ENCODE measurements around the gene TSPYL4. TPM values are rescaled to one million over a fixed set of nuclear protein-coding genes. Genes with fewer than 3 reads are reported as not detected.

Gene TSPYL4
- polyA plus RNA-seq (2013, experiment 1 of 2), result 20.6 TPM
- polyA plus RNA-seq (2013, experiment 2 of 2), result 19.6 TPM

DNA sequence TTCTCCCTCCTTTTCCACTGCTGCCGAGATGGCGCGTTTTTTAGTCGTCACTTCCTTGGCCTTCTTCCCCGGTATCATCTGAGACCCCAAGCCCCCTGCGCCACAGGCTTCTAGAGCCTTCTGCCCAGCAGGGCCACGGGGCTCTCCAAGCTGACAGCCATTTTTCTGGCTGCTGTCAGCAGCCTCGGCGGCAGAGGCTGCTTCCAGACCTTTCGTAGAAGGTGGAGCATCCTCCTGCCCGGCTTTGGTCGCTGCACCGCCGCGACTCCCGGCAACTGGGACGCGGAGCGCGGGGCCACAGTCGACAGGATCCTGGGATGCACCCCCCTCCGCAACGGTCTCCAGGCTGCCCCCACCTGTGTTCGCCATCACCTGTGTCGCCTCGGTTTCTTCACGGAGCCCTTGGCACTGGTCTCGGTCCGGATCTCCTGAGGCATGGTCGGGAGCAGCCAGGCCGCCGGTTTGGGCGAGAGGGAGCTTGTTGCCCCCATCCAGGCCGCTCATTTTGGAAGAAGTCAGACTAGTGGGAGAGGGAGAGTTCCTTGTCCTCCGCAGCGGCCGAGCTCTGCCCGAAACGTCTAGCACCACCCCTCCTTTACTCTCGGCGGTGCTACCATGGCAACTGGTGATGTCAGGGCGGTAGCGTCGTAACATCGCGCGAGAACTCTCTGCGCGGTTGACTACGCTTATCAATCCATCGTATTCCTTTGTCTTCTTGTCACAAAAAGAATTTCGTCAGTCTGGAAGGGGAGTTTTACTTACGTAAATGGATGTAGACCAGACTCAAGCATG is at the start of gene TSPYL4:
TSPYL4 (minus strand) TSS at position 571 of the 792 bp plus-strand sequence; CDS start at position 504, 67 bp downstream.
- Histone ChIP-seq H3K9me3 (ENCODE audit: control insufficient read depth, low read length) (no peaks in the 10 kb centered on the region), H3K27ac (ENCODE audit: low read depth, low read length, severe bottlenecking) (peak within 1 kb of the TSS; percentile 99), H3K36me3 (ENCODE audit: control insufficient read depth, insufficient read depth, low read length) (peaks cover 7% of the 10 kb centered on the region), H3K4me3 (ENCODE audit: extremely low read depth, insufficient read depth, low read length, poor library complexity, severe bottlenecking) (peak within 1 kb of the TSS; percentile 87), H3K4me1 (ENCODE audit: control insufficient read depth, insufficient read depth, low read length, poor library complexity, severe bottlenecking) (peaks cover 17% of the 10 kb centered on the region)
- 2 to 3% methylated on average over 25 to 38 of the region's 53 CpGs for WGBS, 2 experiments (ENCODE audit: insufficient coverage in 2 of 2)

DNA sequence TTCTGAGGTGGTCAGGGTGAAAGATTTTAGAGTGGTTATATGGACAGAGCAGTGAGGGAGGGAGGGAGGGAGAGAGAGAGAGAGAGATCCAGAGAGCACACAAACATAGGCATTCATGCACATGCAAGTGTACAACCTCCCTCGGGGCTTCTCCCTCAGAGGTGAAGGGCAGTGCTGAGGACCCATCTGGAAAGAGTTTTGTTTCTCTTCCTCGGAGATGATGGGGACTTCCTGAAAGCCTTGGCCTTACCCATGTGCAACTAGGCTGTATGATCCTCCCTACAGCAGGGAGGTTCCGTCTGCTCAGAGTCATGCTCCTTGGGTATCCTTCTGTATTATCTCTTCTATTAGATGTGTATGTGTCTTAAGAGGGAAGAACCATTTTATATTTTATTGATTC is 47.2 kb upstream of the TSPYL4 start:
- Histone ChIP-seq H3K9me3 (ENCODE audit: control insufficient read depth, low read length) (peaks cover 6% of the 10 kb centered on the region), H3K27ac (ENCODE audit: low read depth, low read length, severe bottlenecking) (no peak overlapping the region), H3K4me1 (ENCODE audit: control insufficient read depth, insufficient read depth, low read length, poor library complexity, severe bottlenecking) (no peaks in the 10 kb centered on the region), H3K36me3 (ENCODE audit: control insufficient read depth, insufficient read depth, low read length) (no peaks in the 10 kb centered on the region), H3K4me3 (ENCODE audit: extremely low read depth, insufficient read depth, low read length, poor library complexity, severe bottlenecking) (no peak overlapping the region)
- 100% methylated on average over 1 to 2 of the region's 3 CpGs for WGBS, 2 experiments (ENCODE audit: insufficient coverage in 2 of 2)

DNA sequence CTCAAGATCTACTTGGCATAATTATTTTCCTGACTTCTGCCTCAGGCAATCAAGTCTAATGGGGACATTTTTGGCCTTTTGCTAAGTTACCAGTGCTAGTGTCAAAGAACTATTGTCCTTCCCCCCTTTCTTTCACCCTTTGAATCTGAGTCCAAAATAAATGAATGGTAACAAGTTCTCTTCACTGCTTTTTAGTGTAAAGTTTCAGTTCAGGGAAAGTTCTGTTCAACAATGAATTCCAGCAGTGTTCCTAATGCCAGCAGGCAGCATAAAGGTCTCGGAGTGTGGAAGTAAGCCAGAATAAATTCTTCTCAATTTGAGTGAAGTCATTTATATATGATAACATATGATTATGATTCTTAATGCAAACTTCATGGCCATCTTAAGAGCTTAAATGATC is 46.7 kb upstream of the TSPYL4 start:
- Histone ChIP-seq H3K27ac (ENCODE audit: low read depth, low read length, severe bottlenecking) (no peak overlapping the region), H3K36me3 (ENCODE audit: control insufficient read depth, insufficient read depth, low read length) (no peaks in the 10 kb centered on the region), H3K4me3 (ENCODE audit: extremely low read depth, insufficient read depth, low read length, poor library complexity, severe bottlenecking) (no peak overlapping the region), H3K9me3 (ENCODE audit: control insufficient read depth, low read length) (peaks cover 6% of the 10 kb centered on the region), H3K4me1 (ENCODE audit: control insufficient read depth, insufficient read depth, low read length, poor library complexity, severe bottlenecking) (no peaks in the 10 kb centered on the region)
- 80% methylated on average over 1 of the region's 1 CpG; no CpG with 5 or more reads in 1 of the 2 experiments for WGBS, 2 experiments (ENCODE audit: insufficient coverage in 2 of 2)

DNA sequence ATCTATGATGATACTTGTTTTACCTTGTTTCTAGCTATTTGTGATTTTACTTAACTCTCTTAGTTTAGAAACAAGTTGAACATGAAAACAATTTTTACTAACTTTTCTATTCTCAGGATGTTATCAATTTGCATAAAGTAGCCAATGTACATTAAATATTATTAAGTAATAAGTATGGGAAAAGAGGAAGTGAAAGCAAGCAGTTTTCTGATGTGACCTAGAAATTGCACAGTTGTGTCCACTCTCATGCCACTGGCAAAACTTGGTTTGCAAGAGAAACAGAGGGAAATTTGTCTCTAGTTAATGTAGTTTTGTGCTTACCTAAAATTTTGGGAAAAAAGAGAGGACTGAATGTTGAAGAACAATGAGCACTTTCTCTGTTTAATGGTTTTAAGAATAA is 45.1 kb upstream of the TSPYL4 start:
- Histone ChIP-seq H3K4me3 (ENCODE audit: extremely low read depth, insufficient read depth, low read length, poor library complexity, severe bottlenecking) (no peak overlapping the region), H3K9me3 (ENCODE audit: control insufficient read depth, low read length) (peaks cover 6% of the 10 kb centered on the region), H3K27ac (ENCODE audit: low read depth, low read length, severe bottlenecking) (no peak overlapping the region), H3K36me3 (ENCODE audit: control insufficient read depth, insufficient read depth, low read length) (no peaks in the 10 kb centered on the region), H3K4me1 (ENCODE audit: control insufficient read depth, insufficient read depth, low read length, poor library complexity, severe bottlenecking) (no peaks in the 10 kb centered on the region)

DNA sequence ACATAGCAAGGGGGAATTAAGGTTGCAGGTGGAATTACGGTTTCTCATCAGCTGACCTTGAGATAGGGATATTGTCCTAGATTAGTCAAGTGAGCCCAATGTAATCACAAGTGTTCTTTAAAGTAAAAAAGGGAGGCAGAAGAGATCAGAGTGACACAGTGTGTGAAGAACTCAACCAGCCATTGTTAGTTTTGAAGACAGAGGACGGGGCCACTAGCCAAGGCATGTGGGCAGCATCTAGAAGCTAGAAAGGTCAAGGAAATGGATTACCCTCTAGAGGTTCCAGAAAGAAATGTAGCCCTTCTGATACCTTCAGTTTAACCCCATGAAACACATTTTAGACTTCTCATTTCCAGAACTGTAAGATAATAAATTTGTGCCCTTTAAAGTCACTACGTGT is 44.4 kb upstream of the TSPYL4 start:
- 84 to 95% methylated on average over 2 of the region's 3 CpGs for WGBS, 2 experiments (ENCODE audit: insufficient coverage in 2 of 2)
- H3K27ac ChIP-seq (ENCODE audit: low read depth, low read length, severe bottlenecking), result no peak overlapping the region
- H3K36me3 ChIP-seq (ENCODE audit: control insufficient read depth, insufficient read depth, low read length), result no peaks in the 10 kb centered on the region
- H3K4me1 ChIP-seq (ENCODE audit: control insufficient read depth, insufficient read depth, low read length, poor library complexity, severe bottlenecking), result no peaks in the 10 kb centered on the region
- H3K9me3 ChIP-seq (ENCODE audit: control insufficient read depth, low read length), result peaks cover 6% of the 10 kb centered on the region
- no peak overlapping the region for H3K4me3 ChIP-seq (ENCODE audit: extremely low read depth, insufficient read depth, low read length, poor library complexity, severe bottlenecking)

DNA sequence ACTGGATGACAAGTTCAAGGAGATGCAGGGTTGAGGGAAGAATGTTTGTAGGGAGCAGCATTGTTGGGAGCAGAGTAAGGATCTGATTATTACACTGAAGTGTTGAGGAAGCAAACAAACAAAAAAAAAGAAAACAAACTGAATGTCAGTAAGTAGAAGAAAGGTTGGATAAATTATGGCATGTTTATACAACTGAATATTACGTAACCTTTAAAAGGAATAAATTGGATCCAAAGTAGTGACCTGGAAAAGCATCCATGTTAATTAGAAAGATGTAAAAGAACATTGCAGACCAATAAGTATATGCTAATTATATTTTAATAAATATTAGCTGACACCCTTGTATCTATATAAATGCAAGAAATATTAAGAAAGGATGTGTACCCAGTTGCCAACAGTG is 38.7 kb upstream of the TSPYL4 start:
- no peak overlapping the region for H3K27ac ChIP-seq (ENCODE audit: low read depth, low read length, severe bottlenecking)
- no peaks in the 10 kb centered on the region for H3K4me1 ChIP-seq (ENCODE audit: control insufficient read depth, insufficient read depth, low read length, poor library complexity, severe bottlenecking)
- H3K9me3 ChIP-seq (ENCODE audit: control insufficient read depth, low read length), result no peaks in the 10 kb centered on the region
- no peaks in the 10 kb centered on the region for H3K36me3 ChIP-seq (ENCODE audit: control insufficient read depth, insufficient read depth, low read length)
- 80 to 100% methylated on average over 1 of the region's 1 CpG for WGBS, 2 experiments (ENCODE audit: insufficient coverage in 2 of 2)
- H3K4me3 ChIP-seq (ENCODE audit: extremely low read depth, insufficient read depth, low read length, poor library complexity, severe bottlenecking), result no peak overlapping the region

DNA sequence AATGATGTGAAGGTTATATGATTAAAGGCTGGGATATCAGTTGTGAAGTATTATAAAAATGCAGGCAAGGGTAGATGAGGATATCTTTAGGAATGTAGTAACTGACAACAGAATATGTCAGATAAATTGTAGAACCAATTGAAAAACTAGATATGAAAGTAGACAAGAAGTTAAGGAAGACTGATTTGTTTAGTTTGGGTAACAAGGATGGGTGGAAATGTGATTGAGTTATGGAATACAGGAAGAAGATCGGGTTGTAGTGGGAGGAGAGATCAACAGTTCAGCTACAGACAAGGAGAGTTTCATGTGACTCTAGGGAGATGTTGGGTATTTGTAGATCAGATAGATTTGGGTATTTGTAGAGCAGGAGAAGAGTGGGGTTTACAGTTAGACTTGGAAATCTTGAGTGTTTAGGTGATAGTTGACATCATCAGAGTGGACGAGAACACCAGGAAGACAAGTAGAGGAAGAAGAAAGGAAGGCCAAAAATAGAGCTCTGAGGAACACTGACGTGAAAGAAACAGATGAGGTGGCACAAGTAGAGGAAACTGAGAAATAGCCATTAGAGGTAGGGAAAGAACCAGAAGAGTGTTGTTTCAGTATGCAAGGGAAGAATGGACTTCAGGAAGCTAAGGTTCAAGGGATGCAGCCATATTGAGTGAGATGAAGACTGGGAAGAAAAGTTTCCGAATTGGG is 38.0 kb upstream of the TSPYL4 start:
- Histone ChIP-seq H3K4me1 (ENCODE audit: control insufficient read depth, insufficient read depth, low read length, poor library complexity, severe bottlenecking) (no peaks in the 10 kb centered on the region), H3K27ac (ENCODE audit: low read depth, low read length, severe bottlenecking) (no peak overlapping the region), H3K9me3 (ENCODE audit: control insufficient read depth, low read length) (no peaks in the 10 kb centered on the region), H3K36me3 (ENCODE audit: control insufficient read depth, insufficient read depth, low read length) (no peaks in the 10 kb centered on the region), H3K4me3 (ENCODE audit: extremely low read depth, insufficient read depth, low read length, poor library complexity, severe bottlenecking) (no peak overlapping the region)
- 91 to 94% methylated on average over 4 of the region's 4 CpGs for WGBS, 2 experiments (ENCODE audit: insufficient coverage in 2 of 2)

DNA sequence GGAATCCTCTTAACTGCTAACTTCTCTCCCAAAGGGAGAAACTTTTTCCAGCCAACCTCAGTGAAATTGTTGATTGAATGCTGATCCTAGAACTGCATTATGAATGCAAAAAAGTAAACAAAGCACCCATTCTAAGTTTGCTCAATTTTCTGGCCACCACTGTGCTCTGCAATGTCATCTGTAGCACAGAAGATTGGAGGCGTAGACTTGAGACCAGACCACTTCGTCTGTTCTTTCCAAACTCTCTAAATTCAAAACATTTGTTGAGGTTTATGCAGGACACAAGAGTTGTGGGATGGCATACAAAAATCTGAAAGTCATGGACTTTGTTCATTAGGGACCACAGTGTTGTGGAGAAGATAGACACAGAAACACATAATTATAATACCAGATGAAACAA is 36.9 kb upstream of the TSPYL4 start:
- no peaks in the 10 kb centered on the region for H3K9me3 ChIP-seq (ENCODE audit: control insufficient read depth, low read length)
- 88 to 100% methylated on average over 1 of the region's 2 CpGs for WGBS, 2 experiments (ENCODE audit: insufficient coverage in 2 of 2)

DNA sequence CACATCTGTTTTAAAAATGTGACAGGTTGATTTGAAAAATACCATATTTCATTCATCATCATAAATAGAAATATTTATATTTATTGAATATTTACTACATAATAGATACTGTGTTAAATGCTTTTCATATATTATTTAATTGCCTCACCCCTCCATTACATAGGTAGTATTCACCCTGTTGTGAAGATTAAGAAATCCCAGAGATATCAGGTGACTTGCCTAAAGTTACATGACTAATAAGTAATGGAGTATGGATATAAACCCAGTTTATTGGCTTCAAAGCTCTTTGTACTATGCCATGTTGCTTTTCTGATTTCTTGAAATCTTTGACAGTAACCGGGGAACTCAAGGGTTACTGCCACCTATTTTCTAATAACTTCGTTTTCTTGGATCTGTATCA is 36.0 kb upstream of the TSPYL4 start:
- Histone ChIP-seq H3K4me1 (ENCODE audit: control insufficient read depth, insufficient read depth, low read length, poor library complexity, severe bottlenecking) (no peaks in the 10 kb centered on the region), H3K36me3 (ENCODE audit: control insufficient read depth, insufficient read depth, low read length) (no peaks in the 10 kb centered on the region)
- WGBS, 2 experiments (ENCODE audit: insufficient coverage in 2 of 2), result 80 to 89% methylated on average over 1 to 2 of the region's 2 CpGs

More for the DNA sequence above, 36.9 kb upstream of the TSPYL4 start:
- no peaks in the 10 kb centered on the region for H3K36me3 ChIP-seq (ENCODE audit: control insufficient read depth, insufficient read depth, low read length)
- no peaks in the 10 kb centered on the region for H3K4me1 ChIP-seq (ENCODE audit: control insufficient read depth, insufficient read depth, low read length, poor library complexity, severe bottlenecking)
- H3K4me3 ChIP-seq (ENCODE audit: extremely low read depth, insufficient read depth, low read length, poor library complexity, severe bottlenecking), result no peak overlapping the region
- H3K27ac ChIP-seq (ENCODE audit: low read depth, low read length, severe bottlenecking), result no peak overlapping the region

DNA sequence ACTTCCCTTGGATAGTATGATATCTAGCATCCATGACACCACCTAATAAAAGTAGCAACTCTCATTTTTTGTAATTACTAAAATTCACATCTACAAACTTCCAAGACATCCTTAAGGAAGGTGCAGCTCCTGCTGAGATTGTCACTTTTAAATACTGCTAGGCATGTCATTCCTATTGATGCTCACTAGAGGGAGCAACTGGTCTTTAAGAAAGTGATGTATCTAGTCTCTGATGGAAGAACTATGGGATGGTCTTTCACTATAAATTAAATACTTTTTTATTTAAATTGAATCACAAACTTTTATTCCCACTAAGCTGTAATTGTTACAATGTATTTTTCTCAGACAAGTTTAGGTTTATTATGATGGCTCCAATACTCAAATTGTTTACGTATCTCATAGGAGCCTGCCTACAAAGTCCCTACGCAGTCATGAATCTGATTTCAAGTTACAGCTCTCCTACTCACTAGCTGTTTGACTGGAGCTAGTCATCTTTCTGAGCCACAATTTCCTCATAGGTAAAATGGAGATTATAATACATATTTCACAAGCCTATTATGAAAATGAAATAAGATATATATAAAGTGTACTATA is 33.9 kb upstream of the TSPYL4 start:
- Histone ChIP-seq H3K4me1 (ENCODE audit: control insufficient read depth, insufficient read depth, low read length, poor library complexity, severe bottlenecking) (no peaks in the 10 kb centered on the region), H3K4me3 (ENCODE audit: extremely low read depth, insufficient read depth, low read length, poor library complexity, severe bottlenecking) (no peak overlapping the region), H3K36me3 (ENCODE audit: control insufficient read depth, insufficient read depth, low read length) (no peaks in the 10 kb centered on the region), H3K9me3 (ENCODE audit: control insufficient read depth, low read length) (no peaks in the 10 kb centered on the region), H3K27ac (ENCODE audit: low read depth, low read length, severe bottlenecking) (no peak overlapping the region)
- WGBS, 2 experiments (ENCODE audit: insufficient coverage in 2 of 2), result no CpG with 5 or more reads among the region's 2 CpGs

More for the DNA sequence above, 36.0 kb upstream of the TSPYL4 start:
- Histone ChIP-seq H3K27ac (ENCODE audit: low read depth, low read length, severe bottlenecking) (no peak overlapping the region), H3K9me3 (ENCODE audit: control insufficient read depth, low read length) (no peaks in the 10 kb centered on the region), H3K4me3 (ENCODE audit: extremely low read depth, insufficient read depth, low read length, poor library complexity, severe bottlenecking) (no peak overlapping the region)

Measured in mesodermal cell (in vitro differentiated cells).